A204.1 (cell line): ENCODE results near the gene NKTR.
"Not testable (repeated sequence)": the region's sequence is repeated elsewhere in the genome, so short reads cannot be mapped to it uniquely, and the experiment has no call there.

Source experiments
- FAIRE-seq: peaks from 2 replicates; lab custom pipeline; 2012; peaks lifted over from hg19 to GRCh38; lab: Jason Lieb, UNC

The NKTR gene

DNA sequence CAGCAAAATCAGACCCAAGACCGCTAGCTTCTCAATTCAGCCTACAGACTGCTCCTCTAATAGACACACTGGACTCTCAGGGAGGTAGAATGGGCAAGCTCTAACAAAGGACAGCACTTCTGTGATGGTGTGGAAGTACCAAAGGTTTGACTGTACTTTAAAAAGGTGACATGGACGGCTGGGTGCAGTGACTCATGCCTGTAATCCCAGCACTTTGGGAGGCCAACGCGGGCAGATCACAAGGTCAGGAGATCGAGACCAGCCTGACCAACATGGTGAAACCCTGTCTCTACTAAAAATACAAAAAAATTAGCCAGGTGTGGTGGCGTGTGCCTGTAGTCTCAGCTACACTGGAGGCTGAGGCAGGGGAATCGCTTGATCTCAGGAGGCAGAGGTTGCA lies 3.4 kb upstream of the NKTR start:
- not testable (repeated sequence) for FAIRE-seq

DNA sequence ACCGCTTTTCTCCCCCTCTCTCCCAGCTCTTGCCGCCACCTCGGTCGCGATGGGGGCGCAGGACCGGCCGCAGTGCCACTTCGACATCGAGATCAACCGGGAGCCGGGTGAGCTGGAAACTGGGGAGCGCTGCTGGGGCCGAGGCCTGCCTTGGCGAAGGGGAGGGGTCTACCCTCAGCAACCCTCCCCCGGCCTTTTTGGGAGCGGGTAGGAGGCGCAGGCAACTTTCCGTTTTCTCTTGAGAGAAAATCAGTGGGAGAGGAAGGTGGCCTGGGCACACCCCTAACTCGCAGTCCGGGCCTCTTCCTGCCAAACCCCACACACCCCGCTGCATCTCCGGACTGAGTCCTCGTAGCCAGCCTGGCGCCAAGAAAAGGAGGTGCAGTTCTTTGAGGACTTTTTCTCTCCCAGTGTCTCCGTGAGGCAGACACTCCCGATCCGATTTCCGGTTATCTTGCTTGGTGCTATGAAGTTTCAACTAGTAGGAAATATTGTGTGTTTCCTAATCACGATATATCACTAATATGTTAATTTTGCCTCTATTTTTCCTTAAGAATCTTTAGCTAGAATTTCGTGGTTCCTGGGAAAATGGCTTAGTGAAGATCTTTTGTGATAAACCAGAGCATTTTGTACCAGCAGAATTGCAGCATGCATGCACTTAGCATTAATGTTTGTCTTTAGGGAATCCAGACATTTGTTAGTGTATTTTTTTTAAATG lies 631 bp downstream of the NKTR start:
- no peak for FAIRE-seq

DNA sequence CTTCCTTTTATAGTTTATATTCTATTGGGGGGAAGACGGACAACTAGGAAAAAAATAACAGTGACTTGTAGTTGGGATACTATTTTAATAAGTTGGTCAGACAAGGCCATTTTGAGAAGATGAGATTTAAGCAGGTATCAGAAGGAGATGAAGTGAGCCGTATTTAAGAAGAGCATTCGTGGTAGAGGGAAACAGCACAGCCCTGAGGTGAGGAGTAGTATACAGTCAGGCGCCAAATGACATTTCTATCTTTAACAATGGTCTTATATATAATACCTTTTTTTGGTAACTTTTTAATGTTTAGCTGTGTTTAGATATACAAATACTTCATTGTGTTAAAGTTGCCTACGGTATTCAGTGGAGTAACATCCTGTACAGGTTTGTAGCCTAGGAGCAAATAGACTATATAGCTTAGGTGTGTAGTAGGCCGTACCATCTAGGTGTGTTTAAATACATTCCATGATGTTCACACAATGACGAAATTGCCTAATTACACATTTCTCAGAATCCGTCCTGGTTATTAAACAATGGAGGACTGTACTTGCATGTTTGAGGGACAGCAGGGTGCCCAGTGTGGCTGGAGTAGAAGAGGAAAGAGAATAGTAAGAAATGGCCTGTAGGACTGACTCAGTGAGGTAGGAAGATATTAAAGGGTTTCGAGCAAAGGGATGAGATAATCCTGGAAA lies 1.6 kb downstream of the NKTR start:
- no peak for FAIRE-seq

DNA sequence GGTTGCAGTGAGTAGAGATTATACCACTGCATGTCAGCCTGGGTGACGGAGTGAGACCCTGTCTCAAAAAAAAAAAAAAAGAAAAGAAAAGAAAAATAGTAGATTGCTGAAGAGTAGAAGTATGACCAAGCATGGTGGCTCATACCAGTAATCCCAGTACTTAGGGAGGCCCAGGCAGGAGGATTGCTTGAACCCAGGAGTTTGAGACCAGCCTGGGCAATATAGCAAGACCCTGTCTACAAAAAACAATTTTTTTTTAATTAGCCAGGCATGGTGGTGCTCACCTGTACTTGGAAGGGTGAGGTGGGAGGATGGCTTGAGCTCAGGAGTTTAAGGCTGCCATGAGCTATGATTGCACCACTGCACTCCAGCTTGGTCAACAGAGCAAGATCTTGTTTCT lies 2.5 kb downstream of the NKTR start:
- no peak for FAIRE-seq

DNA sequence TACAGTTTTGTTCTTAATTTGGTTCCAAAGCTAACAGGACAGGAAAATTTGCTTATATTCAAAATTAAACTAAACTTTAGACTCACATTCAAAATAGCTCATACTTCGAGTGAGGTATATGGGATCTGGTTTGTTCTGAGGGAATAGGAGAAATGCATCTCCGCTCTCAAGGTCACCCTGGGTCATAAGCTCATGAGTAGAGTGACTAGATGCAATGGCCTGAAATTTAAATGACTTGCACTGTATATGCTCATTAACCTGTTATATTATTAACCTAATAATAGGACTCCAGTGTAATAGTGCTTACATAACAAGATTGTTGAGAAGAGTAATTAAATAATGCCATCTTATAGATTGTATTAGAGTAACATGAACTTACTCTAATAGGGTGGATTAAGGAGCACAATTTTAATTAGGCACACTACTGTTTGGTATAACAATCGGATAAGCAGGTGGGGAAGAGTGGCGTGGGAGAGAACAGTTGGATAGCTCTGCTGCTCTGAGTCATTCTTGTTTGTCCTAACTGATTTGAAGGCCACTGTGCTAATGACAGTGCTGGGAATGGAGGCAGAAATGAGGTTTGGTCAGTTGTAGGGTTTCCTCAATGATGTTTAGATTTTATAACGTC lies 5.2 kb downstream of the NKTR start:
- FAIRE-seq = no peak

DNA sequence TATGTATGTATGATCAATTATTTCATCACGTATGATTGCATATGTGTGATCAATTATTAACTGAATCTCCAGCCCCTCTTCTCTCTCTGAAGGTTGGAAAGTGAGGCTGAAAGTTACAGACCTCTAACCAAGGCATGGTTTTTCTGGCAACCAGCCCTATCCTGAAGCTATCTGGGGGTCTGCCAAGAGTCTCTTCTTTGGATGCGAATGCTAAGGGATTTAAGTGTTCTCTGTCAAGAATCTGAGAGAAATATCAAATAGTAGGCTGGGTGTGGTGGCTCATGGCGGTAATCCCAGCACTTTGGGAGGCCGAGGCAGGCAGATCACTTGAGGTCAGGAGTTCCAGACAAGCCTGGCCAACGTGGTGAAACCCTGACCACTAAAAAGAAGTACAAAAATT lies 8.1 kb downstream of the NKTR start:
- FAIRE-seq = no peak

DNA sequence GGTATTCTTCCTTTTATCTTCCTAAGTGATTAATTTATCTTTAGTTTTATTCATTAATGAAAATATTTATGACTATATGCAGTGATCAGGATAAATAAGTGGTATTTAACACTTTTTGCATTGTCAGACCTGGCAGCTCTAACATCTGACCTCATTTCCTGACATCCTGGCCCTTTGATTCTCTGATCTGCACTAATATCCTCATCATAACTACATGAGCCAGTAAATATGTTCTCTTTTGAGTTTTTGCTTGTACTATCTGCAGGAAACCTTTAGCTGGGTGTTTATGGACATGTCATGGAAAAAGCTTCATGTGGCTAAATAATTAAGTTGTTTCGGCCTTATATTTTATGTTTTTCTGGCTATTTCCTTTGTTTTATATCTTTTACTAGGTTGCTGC lies 10.5 kb downstream of the NKTR start:
- FAIRE-seq = no peak

DNA sequence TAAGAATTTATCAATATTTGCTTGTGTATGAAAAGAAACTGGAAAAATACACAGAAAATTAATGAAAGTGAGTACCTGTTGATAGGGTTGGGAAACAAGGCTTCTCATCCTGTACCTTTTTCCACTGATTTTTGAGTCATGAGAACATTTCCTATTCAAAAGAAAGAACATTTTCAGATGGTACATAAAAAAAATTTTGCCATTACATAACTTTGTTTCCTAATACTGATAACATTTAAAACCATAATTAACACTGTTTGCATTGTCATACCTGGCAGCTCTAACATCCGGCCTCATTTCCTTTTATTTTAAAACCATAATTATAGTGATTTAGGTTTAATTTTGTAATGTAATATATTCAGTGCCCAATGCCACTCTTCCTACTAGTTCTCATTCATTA lies 11.7 kb downstream of the NKTR start:
- no peak for FAIRE-seq

DNA sequence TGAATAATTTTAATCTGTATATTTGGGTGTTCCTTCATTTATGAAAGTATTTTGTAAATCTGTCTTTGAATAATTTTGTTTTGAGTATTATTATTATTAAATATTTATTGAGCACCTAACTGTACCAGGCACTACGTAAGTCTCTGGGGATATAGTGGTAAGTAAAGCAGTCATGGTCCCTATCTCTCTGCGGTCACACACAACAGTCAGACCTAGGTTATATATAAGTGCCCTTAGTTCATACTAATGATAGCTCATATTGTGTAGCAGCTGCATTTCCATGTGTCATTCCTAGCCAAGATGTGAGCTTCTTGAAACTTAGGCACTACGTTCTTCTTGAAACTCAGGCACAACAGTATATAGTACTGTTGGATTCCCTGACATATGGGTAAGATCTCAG lies 12.4 kb downstream of the NKTR start:
- FAIRE-seq = no peak

DNA sequence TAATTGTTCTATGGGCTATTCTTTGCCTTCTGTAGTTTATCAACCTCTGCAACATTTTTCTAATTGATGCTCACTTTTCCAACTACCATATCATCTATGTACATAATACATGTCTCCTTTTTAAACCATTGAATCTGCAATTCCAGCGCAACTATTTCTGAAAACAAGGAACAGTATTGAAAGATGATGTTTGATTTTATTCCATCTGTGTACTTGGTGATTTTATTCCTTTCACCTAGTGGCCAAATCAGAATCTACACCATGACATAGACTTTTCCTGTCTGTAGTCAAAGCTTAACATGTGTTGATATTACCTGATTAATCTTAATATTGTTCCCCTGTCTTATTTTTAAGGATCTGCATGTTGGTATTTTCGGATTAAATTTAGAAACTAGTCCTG lies 13.0 kb downstream of the NKTR start:
- no peak for FAIRE-seq

DNA sequence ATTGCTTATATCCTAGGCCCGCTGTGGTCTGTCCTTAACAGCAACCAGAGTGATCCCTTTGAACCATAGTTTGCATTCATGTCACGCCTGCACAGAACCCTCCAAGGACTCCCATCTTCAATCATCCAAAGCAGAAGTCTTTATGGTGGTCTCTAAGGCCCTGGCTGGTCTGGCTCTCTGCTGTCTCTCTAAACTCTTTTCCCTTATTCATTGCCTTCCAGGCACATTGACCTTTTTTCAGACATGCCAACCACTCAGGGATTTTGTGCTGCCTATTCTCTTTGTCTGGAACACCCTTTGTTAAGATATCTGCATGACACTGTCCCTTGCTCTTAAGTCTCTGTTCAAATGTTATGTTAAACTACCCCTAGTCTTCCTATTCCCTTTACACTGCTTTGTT lies 31.1 kb downstream of the NKTR start:
- no peak for FAIRE-seq

DNA sequence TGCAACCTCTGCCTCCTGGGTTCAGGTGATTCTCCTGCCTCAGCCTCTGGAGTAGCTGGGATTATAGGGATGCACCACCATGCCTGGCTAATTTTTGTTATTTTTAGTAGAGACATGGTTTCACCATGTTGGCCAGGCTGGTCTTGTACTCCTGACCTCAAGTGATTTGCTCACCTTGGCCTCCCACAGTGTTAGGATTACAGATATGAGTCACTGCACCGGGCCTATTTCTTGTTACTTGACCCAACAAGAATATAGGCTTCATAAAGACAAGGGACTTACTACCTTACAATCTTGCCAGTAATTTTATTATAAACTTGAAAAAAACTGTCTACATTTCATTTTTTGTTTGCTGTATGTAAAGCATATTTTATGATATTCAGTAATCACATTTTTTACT lies 31.7 kb downstream of the NKTR start:
- FAIRE-seq = no peak

DNA sequence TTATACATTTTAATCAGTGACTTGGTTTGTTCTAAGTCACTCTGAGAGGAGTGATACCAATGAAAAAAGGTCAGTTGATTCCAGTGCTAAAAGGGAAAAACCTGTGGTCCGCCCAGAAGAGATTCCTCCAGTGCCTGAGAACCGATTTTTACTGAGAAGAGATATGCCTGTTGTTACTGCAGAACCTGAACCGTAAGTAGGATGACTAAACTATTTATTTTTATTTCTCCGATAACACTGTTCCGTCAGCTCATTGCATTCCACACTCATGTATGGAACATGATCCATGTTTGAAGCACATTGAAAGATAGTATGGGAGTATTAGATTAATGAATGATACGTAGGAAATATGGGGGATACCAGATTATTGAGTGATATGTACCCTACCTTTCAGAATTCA lies 33.1 kb downstream of the NKTR start:
- no peak for FAIRE-seq

DNA sequence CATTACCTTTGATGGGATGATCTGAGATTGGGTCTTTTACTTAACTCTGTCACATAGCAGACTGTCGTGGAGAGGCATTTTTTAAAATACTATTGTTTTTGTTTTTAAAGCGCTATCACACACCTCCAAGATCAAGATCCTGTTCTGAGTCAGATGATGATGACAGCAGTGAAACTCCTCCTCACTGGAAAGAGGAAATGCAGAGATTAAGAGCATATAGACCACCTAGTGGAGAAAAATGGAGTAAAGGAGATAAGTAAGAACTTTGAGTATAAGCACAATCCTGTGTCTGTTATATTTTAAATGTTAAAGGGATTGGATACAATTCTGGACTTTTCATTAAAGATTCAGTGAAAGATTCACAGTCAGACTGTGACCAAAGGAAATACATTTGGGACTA lies 34.6 kb downstream of the NKTR start:
- no peak for FAIRE-seq

DNA sequence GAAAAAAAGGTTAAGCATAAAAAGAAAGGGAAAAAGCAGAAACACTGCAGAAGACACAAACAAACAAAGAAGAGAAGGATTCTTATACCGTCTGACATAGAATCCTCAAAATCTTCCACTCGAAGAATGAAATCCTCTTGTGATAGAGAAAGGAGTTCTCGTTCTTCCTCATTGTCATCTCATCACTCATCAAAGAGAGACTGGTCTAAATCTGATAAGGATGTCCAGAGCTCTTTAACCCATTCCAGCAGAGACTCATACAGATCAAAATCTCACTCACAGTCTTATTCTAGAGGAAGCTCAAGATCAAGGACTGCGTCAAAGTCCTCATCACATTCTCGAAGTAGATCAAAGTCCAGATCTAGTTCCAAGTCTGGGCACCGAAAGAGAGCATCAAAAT lies 36.5 kb downstream of the NKTR start:
- no peak for FAIRE-seq

DNA sequence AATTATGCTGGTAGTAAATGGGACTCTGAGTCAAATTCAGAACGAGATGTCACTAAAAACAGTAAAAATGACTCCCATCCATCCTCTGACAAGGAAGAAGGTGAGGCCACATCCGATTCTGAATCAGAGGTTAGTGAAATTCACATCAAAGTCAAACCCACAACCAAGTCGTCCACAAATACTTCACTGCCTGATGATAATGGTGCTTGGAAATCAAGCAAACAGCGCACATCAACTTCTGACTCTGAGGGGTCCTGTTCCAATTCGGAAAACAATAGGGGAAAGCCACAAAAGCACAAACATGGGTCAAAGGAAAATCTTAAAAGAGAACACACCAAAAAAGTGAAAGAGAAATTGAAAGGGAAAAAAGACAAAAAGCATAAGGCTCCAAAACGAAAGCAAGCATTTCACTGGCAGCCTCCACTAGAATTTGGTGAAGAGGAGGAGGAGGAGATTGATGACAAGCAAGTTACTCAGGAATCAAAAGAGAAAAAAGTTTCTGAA lies 37.9 kb downstream of the NKTR start:
- FAIRE-seq = no peak

DNA sequence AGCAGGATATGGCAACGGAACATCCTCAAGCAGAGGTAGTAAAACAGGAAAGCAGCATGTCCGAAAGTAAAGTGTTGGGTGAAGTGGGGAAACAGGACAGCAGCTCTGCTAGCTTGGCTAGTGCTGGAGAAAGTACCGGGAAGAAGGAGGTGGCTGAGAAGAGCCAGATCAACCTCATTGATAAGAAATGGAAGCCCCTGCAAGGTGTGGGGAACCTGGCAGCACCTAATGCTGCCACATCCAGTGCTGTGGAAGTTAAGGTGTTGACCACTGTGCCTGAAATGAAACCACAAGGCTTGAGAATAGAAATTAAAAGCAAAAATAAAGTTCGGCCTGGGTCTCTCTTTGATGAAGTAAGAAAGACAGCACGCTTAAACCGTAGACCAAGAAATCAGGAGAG lies 38.7 kb downstream of the NKTR start:
- no peak for FAIRE-seq

DNA sequence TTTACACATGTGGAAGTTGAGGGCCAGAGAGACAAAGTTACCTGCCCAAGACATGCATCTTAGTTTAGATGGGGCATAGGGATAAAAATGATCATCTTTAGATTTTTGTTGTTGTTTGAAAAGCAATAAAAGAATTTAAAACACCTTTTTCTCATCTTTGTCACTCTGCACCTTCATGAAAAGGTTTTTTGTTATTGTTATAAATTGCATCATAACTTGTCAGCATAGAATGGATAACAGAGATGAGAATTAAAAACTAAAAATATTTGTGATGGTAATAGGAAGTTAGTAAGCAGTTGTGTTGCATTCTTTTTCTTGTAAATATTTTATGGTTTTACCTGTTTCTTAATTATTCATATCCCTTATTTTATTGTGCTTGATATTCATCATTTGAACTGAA lies 39.6 kb downstream of the NKTR start:
- no peak for FAIRE-seq

DNA sequence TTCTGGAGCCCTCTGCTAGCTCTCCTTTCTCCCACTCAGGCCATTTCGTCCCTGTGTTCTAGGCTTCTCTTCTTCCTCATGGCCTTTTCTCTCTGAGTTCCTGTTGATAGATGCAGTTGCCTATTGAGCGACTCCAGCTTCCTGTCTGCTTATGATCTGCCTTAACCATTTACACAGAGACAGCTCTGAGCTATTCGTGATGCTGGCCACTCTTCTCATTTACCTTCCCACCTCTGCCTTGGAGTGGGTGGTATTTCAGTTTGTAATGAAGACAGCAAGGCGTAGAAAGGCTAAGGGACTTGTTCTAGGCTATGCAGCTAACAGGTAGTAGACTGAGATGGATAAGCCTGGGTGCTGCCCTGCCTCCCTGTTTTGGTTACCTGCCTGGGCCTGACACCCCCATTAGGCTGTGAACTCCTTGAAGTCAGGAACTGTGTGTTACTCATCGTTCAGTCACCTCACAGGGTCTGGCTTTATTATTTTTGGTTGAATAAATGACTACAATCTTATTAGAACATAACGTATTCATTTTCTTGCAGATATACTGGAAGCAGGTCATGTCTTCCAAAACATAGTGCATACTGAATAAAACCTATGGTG lies 40.4 kb downstream of the NKTR start:
- no peak for FAIRE-seq

DNA sequence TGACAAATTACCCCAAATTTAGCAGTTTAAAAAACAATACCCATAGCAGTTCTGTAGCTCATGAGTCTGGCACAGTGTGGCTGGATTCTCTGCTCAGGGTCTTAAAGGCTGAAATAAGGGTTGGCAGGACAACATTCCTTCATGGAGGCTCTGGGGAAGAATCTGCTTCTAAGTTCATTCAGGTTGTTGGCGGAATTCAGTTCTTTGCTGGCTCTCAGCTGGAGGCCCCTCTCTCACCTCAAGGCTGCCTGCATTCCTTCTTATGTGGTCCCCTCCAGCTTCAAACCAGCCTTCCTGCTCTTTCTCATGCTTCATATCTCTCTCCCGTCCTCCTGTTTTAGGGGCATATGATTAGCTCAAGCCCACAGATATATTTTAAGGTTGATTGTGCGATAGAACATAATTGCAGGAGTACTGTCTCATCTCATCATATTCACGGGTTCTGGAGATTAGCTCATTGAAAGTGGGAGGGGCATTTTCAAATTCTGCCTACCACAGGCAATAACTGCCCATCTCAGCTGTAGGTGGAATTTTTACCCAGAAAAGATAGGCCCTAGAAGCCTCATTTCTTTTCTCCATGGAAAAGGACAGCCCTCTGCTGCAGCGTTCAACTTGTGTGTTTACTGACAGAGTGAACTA lies 47.5 kb downstream of the NKTR start:
- FAIRE-seq = no peak

DNA sequence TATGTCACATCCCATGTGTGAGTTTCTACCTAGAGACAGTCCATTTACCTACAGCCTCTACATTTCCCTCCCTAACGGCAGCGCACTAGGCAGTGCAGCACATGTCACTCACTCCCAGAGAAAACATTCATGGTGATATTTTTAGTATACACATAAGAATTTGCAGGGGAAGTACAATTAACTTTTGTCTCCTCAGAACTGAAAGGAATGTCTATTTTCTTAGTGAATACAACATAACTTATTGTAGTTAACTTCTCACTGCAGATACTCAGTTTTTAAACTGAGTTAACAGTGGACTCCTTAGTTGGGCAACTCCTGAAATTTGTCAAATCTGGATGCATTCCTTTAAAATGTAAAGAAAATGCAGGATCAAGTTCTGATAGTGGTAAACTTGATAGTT lies 48.5 kb downstream of the NKTR start:
- no peak for FAIRE-seq

DNA sequence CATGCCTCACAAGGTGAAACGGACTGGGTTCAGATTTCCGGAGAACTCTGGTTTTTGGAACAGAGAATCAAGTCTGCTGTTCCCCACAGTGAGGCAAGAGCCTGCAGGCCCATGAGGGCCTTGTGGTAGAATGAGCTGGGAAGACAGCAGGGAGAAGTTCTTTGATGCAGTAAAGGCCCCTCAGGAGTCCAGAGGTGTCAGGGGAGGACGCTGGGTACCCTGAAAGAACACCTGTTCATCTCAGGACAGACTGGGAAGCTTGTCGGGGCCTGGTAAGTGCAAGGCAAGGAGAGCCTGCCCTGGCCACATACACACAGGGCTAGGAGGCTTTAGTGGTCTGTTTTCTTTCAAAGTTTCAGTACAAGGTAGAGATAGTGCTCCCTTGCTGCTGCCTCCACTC lies 49.3 kb downstream of the NKTR start:
- FAIRE-seq = no peak
